Activated CD8-positive, alpha-beta T cell treated with anti-CD3 and anti-CD28 coated beads, Interleukin-2, amount 10 ng/mL, durations not matched to agents 7 days and 5 days (primary cell): ENCODE measurements around the gene SIM2. TPM values are rescaled to one million over a fixed set of nuclear protein-coding genes. Genes with fewer than 3 reads are reported as not detected.
"Not testable (repeated sequence)": the region's sequence is repeated elsewhere in the genome, so short reads cannot be mapped to it uniquely, and the experiment has no call there.

Experiments used
- ATAC-seq: fragments of 150-1000 bp; cut with Tn5 transposase; one replicate; pipeline ENCODE4 v1.10.0; 2021; ENCODE audit warnings: moderate library complexity
- CTCF ChIA-PET: fragments of 350-600 bp; sonication (Branson Sonifier 250); formaldehyde crosslinking; loops from one replicate; lab custom pipeline; 2021; ENCODE audit warnings: antibody characterized with exemption; lab: Charles Lee
- POLR2A ChIA-PET: fragments of 350-600 bp; sonication (Branson Sonifier 250); formaldehyde crosslinking; loops from one replicate; lab custom pipeline; 2021; ENCODE audit warnings: antibody characterized with exemption; lab: Charles Lee
- DNase-seq: peaks from one replicate; pipeline ENCODE4 v3.0.0-alpha.2; 2020
- H3K27ac Mint-ChIP-seq: one replicate; pipeline ENCODE4 v1.8.0; 2021; ENCODE audit warnings: mild to moderate bottlenecking, mixed read lengths
- H3K27me3 Mint-ChIP-seq: one replicate; pipeline ENCODE4 v1.8.0; 2021; ENCODE audit warnings: low read depth, mixed read lengths
- H3K36me3 Mint-ChIP-seq: one replicate; pipeline ENCODE4 v1.8.0; 2021; ENCODE audit warnings: low read depth, mixed read lengths
- H3K4me1 Mint-ChIP-seq: one replicate; pipeline ENCODE4 v1.8.0; 2021; ENCODE audit warnings: low read depth, mixed read lengths
- H3K4me3 Mint-ChIP-seq: one replicate; pipeline ENCODE4 v1.8.0; 2021; ENCODE audit warnings: mild to moderate bottlenecking, mixed read lengths
- H3K9me3 Mint-ChIP-seq: one replicate; pipeline ENCODE4 v1.8.0; 2022; ENCODE audit warnings: mixed read lengths; ENCODE audit not compliant: insufficient read depth
- total RNA-seq, 2 experiments: library from RNA; stranded (reverse); gene quantifications; one replicate each; pipeline ENCODE4 v1.2.3, GENCODE V29; 2021

Gene SIM2
- total RNA-seq, 2 experiments from 2014 or later: not detected

GRCh38 chr21:36668713-36669112, 30.2 kb upstream of the SIM2 start:
- ChIA-PET POLR2A (no interaction called here), CTCF (no interaction called here)
- peaks cover 5% of the 10 kb centered on the region for H3K27me3 Mint-ChIP-seq
- ATAC-seq: no peak
- H3K4me1 Mint-ChIP-seq: no peaks in the 10 kb centered on the region
- DNase-seq: no peak
- no peak overlapping the region for H3K27ac Mint-ChIP-seq
- H3K4me3 Mint-ChIP-seq: no peak overlapping the region
- H3K9me3 Mint-ChIP-seq: no peaks in the 10 kb centered on the region
- no peaks in the 10 kb centered on the region for H3K36me3 Mint-ChIP-seq

GRCh38 chr21:36671836-36672235, 27.1 kb upstream of the SIM2 start:
- Mint-ChIP-seq H3K9me3 (no peaks in the 10 kb centered on the region), H3K27me3 (peaks cover 10% of the 10 kb centered on the region), H3K36me3 (no peaks in the 10 kb centered on the region), H3K4me1 (no peaks in the 10 kb centered on the region), H3K4me3 (no peak overlapping the region), H3K27ac (no peak overlapping the region)
- DNase-seq (no peak), ATAC-seq (no peak)
- CTCF ChIA-PET: no interaction called here
- POLR2A ChIA-PET: no interaction called here

DNA sequence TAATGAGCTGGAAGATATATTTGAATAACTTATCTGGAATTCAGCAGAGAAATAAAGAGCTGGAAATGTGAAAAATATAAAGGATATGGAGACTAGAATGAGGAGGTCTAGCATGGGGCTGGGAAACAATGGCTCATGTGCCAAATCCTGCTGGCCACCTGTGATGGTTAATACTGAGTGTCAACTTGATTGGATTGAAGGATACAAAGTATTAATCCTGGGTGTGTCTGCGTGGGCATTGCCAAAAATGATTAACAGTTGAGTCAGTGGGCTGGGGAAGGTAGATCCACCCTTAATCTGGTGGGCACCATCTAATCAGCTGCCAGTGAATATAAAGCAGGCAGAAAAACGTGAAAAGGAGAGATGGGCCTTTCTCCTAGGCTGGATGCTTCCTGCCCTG, 26.6 kb upstream of the SIM2 start:
- DNase-seq, ATAC-seq, CTCF ChIA-PET, H3K4me1 Mint-ChIP-seq, H3K9me3 Mint-ChIP-seq, H3K36me3 Mint-ChIP-seq, H3K4me3 Mint-ChIP-seq, H3K27ac Mint-ChIP-seq, POLR2A ChIA-PET: not testable (repeated sequence)
- peaks cover 13% of the 10 kb centered on the region for H3K27me3 Mint-ChIP-seq

- Mint-ChIP-seq H3K4me1 (no peaks in the 10 kb centered on the region), H3K27ac (no peak overlapping the region), H3K27me3 (peaks cover 15% of the 10 kb centered on the region), H3K4me3 (no peak overlapping the region), H3K9me3 (no peaks in the 10 kb centered on the region), H3K36me3 (no peaks in the 10 kb centered on the region)
- no peak for ATAC-seq
- no peak for DNase-seq
- ChIA-PET CTCF (no interaction called here), POLR2A (no interaction called here)
Measured at GRCh38 chr21:36672737-36673136, 26.2 kb upstream of the SIM2 start.

- Mint-ChIP-seq H3K36me3 (no peaks in the 10 kb centered on the region), H3K4me3 (no peak overlapping the region), H3K27me3 (peaks cover 23% of the 10 kb centered on the region), H3K9me3 (peaks cover under 1% of the 10 kb centered on the region), H3K4me1 (no peaks in the 10 kb centered on the region), H3K27ac (no peak overlapping the region)
- ATAC-seq: no peak
- CTCF ChIA-PET: no interaction called here
- no peak for DNase-seq
- POLR2A ChIA-PET: no interaction called here
Measured at GRCh38 chr21:36676039-36676950, 22.6 kb upstream of the SIM2 start.

GRCh38 chr21:36677443-36677842, 21.5 kb upstream of the SIM2 start:
- ChIA-PET CTCF (no interaction called here), POLR2A (no interaction called here)
- ATAC-seq (no peak), DNase-seq (no peak)
- peaks cover 6% of the 10 kb centered on the region for H3K9me3 Mint-ChIP-seq
- no peaks in the 10 kb centered on the region for H3K36me3 Mint-ChIP-seq
- no peak overlapping the region for H3K27ac Mint-ChIP-seq
- H3K27me3 Mint-ChIP-seq: peaks cover 25% of the 10 kb centered on the region
- no peaks in the 10 kb centered on the region for H3K4me1 Mint-ChIP-seq
- no peak overlapping the region for H3K4me3 Mint-ChIP-seq

DNA sequence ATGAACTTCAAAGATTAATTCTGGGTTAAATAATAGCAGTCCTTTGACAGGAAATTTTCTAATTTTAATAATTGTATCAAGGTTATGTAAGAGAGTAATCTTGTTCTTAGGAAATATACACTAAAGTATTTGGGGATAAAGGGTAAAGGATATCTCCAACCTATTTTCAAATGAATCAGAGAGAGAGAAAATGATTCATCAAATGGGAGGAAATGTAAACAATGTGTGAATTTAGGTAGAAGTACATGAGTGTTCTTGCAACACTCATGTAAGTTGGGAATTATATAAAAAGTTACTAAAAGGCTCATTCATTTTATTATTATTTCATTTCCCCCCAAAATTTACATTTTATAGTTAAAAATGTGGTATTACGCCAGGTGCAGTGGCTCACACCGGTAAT, 20.4 kb upstream of the SIM2 start:
- ATAC-seq (no peak), DNase-seq (no peak)
- H3K36me3 Mint-ChIP-seq: no peaks in the 10 kb centered on the region
- CTCF ChIA-PET: no interaction called here
- POLR2A ChIA-PET: no interaction called here
- H3K9me3 Mint-ChIP-seq: peaks cover 6% of the 10 kb centered on the region
- peaks cover 30% of the 10 kb centered on the region for H3K27me3 Mint-ChIP-seq
- no peaks in the 10 kb centered on the region for H3K4me1 Mint-ChIP-seq
- H3K27ac Mint-ChIP-seq: no peak overlapping the region
- H3K4me3 Mint-ChIP-seq: no peak overlapping the region

DNA sequence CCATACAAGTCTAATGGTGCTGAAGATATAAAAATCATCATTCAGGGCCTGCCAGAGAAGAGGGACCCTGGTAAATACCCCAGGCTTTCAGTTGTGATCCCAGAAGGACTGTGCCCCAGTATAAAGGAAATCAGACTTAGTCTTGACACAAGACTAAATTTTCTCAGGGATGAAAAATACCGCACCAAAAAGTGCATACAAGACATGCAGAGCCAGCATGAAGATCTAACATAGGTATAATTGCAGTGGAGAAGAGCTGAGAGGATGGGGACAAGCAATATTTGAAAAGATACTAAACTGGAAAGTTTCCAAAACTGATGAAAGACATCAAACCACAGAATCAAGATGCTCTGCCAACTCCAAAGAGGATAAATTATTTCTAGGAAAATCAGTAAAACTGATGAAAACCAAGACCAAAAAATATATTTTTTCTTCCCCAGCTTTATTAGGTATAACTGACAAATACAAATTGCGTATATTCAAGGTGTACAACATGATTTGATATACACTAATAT, 17.7 kb upstream of the SIM2 start:
- H3K27me3 Mint-ChIP-seq: peaks cover 38% of the 10 kb centered on the region

GRCh38 chr21:36684957-36685714, 13.8 kb upstream of the SIM2 start:
- POLR2A ChIA-PET: no interaction called here
- no peak overlapping the region for H3K27ac Mint-ChIP-seq
- no peak overlapping the region for H3K4me3 Mint-ChIP-seq
- DNase-seq (no peak), ATAC-seq (no peak)
- CTCF ChIA-PET: interaction anchor here (1.1 kb wide), 1 partner anchor 50 kb away, joined by 3 read pairs; no protein-coding TSS in a partner anchor
- no peaks in the 10 kb centered on the region for H3K4me1 Mint-ChIP-seq
- H3K36me3 Mint-ChIP-seq: no peaks in the 10 kb centered on the region
- H3K9me3 Mint-ChIP-seq: peaks cover 6% of the 10 kb centered on the region
- H3K27me3 Mint-ChIP-seq: peaks cover 35% of the 10 kb centered on the region

More for the DNA sequence above, 17.7 kb upstream of the SIM2 start:
- DNase-seq (no peak), ATAC-seq (no peak)
- Mint-ChIP-seq H3K27ac (no peak overlapping the region), H3K9me3 (peaks cover 6% of the 10 kb centered on the region), H3K36me3 (no peaks in the 10 kb centered on the region), H3K4me1 (no peaks in the 10 kb centered on the region), H3K4me3 (no peak overlapping the region)
- ChIA-PET CTCF (no interaction called here), POLR2A (no interaction called here)

DNA sequence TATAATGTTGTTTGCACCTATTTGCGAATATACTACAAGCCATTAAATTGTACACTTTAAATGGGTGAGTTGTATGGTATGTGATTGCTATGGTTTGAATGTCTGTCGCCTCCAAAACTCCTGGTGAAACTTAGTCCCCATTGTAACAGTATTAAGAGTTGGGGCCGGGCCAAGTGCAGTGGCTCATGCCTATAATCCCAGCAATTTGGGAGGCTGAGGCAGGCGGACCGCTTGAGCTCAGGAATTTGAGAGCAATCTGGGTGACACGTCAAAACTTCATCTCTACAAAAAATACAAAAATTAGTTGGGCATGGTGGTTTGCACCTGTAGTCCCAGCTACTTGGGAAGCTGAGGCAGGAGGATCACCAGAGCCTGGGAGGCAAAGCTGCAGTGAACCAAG, 12.0 kb upstream of the SIM2 start:
- POLR2A ChIA-PET: no interaction called here
- H3K36me3 Mint-ChIP-seq: no peaks in the 10 kb centered on the region
- DNase-seq (no peak), ATAC-seq (no peak)
- CTCF ChIA-PET: no interaction called here
- H3K9me3 Mint-ChIP-seq: no peaks in the 10 kb centered on the region
- no peak overlapping the region for H3K4me3 Mint-ChIP-seq
- H3K4me1 Mint-ChIP-seq: no peaks in the 10 kb centered on the region
- peaks cover 43% of the 10 kb centered on the region for H3K27me3 Mint-ChIP-seq
- H3K27ac Mint-ChIP-seq: no peak overlapping the region

DNA sequence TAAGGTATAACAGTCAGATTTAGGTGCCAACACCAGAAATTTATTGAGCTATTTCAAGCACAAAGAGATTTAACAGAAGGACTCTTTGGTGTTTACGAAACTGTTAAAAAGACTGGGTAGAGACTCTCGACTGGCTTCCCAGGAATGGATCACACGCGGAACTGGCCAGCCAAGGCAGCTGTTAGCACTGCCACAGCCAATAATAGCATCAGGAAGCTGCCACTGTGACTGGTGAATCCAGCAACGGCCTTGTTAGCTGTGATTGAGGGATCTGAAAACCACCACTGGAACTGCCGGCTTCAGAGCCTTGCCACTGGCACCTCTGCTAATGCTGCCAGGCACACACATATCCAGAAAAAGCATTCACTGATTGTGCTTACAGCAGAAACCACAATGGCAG, 10.6 kb upstream of the SIM2 start:
- H3K36me3 Mint-ChIP-seq: no peaks in the 10 kb centered on the region
- CTCF ChIA-PET: no interaction called here
- no peaks in the 10 kb centered on the region for H3K9me3 Mint-ChIP-seq
- DNase-seq: no peak
- no peak overlapping the region for H3K27ac Mint-ChIP-seq
- H3K4me1 Mint-ChIP-seq: peaks cover 5% of the 10 kb centered on the region
- no peak for ATAC-seq
- POLR2A ChIA-PET: no interaction called here
- H3K4me3 Mint-ChIP-seq: no peak overlapping the region
- H3K27me3 Mint-ChIP-seq: peaks cover 49% of the 10 kb centered on the region

DNA sequence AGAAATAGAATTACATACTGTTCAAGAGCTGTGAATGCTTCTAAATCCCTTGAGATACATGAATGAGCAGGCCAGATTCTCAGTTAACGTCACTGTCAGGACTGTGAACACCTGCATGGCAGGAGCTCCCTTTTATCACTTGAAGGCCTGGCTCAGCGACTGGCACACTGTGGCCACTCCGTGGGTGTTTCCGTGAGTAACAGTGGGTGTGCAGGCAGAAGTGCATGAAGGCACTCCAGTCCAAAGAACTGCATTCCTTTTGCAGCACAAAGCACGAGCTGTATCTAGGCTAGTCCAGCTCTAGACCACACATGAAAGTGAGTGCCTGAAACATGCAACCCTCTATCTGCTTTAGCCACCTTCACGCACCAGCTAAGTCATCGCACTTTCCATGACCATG, 9.6 kb upstream of the SIM2 start:
- peaks cover 55% of the 10 kb centered on the region for H3K27me3 Mint-ChIP-seq
- H3K4me1 Mint-ChIP-seq: peaks cover 5% of the 10 kb centered on the region
- ChIA-PET CTCF (interaction anchor here (1.2 kb wide), 1 partner anchor 59 kb away, joined by 3 read pairs; no protein-coding TSS in a partner anchor), POLR2A (no interaction called here)
- H3K36me3 Mint-ChIP-seq: no peaks in the 10 kb centered on the region
- DNase-seq (no peak), ATAC-seq (no peak)
- H3K27ac Mint-ChIP-seq: no peak overlapping the region
- H3K4me3 Mint-ChIP-seq: no peak overlapping the region
- H3K9me3 Mint-ChIP-seq: no peaks in the 10 kb centered on the region
